H1 (cell line): ENCODE measurements around the gene NT5DC1. TPM values are rescaled to one million over a fixed set of nuclear protein-coding genes. Genes with fewer than 3 reads are reported as not detected.

Experiments used
- CTCF ChIA-PET: fragments of 300-600 bp; sonication (Branson Sonifier 250); formaldehyde crosslinking; loops from one replicate; lab custom pipeline; 2021; ENCODE audit not compliant: partially characterized antibody; lab: Charles Lee
- POLR2A ChIA-PET: fragments of 300-600 bp; sonication (Branson Sonifier 250); formaldehyde crosslinking; loops from one replicate; lab custom pipeline; 2021; ENCODE audit warnings: inconsistent platforms; ENCODE audit not compliant: partially characterized antibody; lab: Charles Lee
- DNase-seq, 2 experiments: peaks; one replicate each; pipeline versions ENCODE4 v3.0.0 to v3.0.0-alpha.2; 2010 to 2022; ENCODE audit warnings: low spot score in 2 of 2, low read depth in 1 of 2, mixed read lengths in 1 of 2
- FAIRE-seq: peaks from 2 replicates; lab custom pipeline; 2011; peaks lifted over from hg19 to GRCh38; lab: Jason Lieb, UNC
- H2AFZ ChIP-seq: 2 replicates; pipeline ENCODE4 v1.8.1; 2012; ENCODE audit warnings: low read length, inconsistent platforms
- H2AK5ac ChIP-seq: 2 replicates; pipeline ENCODE4 v1.6.1; 2013; ENCODE audit warnings: low read depth, low read length
- H2BK120ac ChIP-seq: replicated peaks from 2 replicates; pipeline ENCODE3; 2013; ENCODE audit warnings: low read depth, low read length, inconsistent platforms
- H2BK12ac ChIP-seq: 2 replicates; pipeline ENCODE4 v1.6.1; 2013; ENCODE audit warnings: low read depth, low read length
- H2BK15ac ChIP-seq: 2 replicates; pipeline ENCODE4 v1.6.1; 2013; ENCODE audit warnings: low read length
- H2BK20ac ChIP-seq: 2 replicates; pipeline ENCODE4 v1.6.1; 2013; ENCODE audit warnings: low read length
- H2BK5ac ChIP-seq: 2 replicates; pipeline ENCODE4 v1.6.1; 2013; ENCODE audit warnings: low read depth, low read length
- H3K14ac ChIP-seq: 2 replicates; pipeline ENCODE4 v1.6.1; 2013; ENCODE audit warnings: inconsistent platforms; ENCODE audit not compliant: insufficient read length
- H3K18ac ChIP-seq: 2 replicates; pipeline ENCODE4 v1.6.1; 2013; ENCODE audit warnings: low read length; ENCODE audit errors: extremely low read depth
- H3K23ac ChIP-seq: 2 replicates; pipeline ENCODE4 v1.6.1; 2013; ENCODE audit warnings: inconsistent platforms; ENCODE audit not compliant: insufficient read length
- H3K23me2 ChIP-seq: 2 replicates; pipeline ENCODE4 v1.6.1; 2013; ENCODE audit warnings: low read depth, low read length
- H3K27ac ChIP-seq: 2 replicates; pipeline ENCODE4 v1.6.1; 2011; ENCODE audit warnings: low read depth, low read length, inconsistent platforms
- H3K27me3 ChIP-seq, 4 experiments: replicated peaks in 1 of 4; 1 replicate in 1 of 4; 2 replicates in 3 of 4; pipeline versions ENCODE4 v1.6.1 to v1.8.1; 2011 to 2013; ENCODE audit warnings: low read length in 3 of 4, mild to moderate bottlenecking in 3 of 4, inconsistent platforms in 2 of 4, mixed read lengths in 2 of 4, moderate library complexity in 1 of 4; ENCODE audit not compliant: control insufficient read depth in 3 of 4, insufficient read depth in 3 of 4; ENCODE audit errors: extremely low read depth in 1 of 4
- H3K36me3 ChIP-seq, 4 experiments: 2 replicates each; pipeline versions ENCODE4 v1.6.1 to v1.8.1; 2011 to 2013; ENCODE audit warnings: mild to moderate bottlenecking in 4 of 4, low read length in 3 of 4, moderate library complexity in 2 of 4, control low read depth in 1 of 4, inconsistent platforms in 1 of 4; ENCODE audit not compliant: insufficient read depth in 4 of 4, control insufficient read depth in 2 of 4
- H3K4ac ChIP-seq: replicated peaks from 2 replicates; pipeline ENCODE3; 2013; ENCODE audit warnings: low read length, low read depth, mixed read lengths, inconsistent platforms; ENCODE audit not compliant: insufficient read length
- H3K4me1 ChIP-seq, 4 experiments: replicated peaks in 1 of 4; 1 replicate in 1 of 4; 2 replicates in 3 of 4; pipeline versions ENCODE4 v1.6.1 to v1.8.1; 2011 to 2013; ENCODE audit warnings: low read length in 3 of 4, inconsistent platforms in 2 of 4, mixed read lengths in 1 of 4; ENCODE audit not compliant: insufficient read depth in 4 of 4, control insufficient read depth in 3 of 4
- H3K4me2 ChIP-seq, 2 experiments: 2 replicates each; pipeline versions ENCODE4 v1.6.1 to v1.8.1; 2011 to 2013; ENCODE audit warnings: low read depth in 2 of 2, low read length in 2 of 2, control low read depth in 1 of 2, inconsistent platforms in 1 of 2, mild to moderate bottlenecking in 1 of 2; ENCODE audit not compliant: insufficient read depth in 1 of 2
- H3K4me3 ChIP-seq, 4 experiments: fragments of 200-600, 300-600 bp in 1 of 4; sonication (generic), shearing (Covaris generic), sonication (Bioruptor Twin) in 1 of 4; 2 replicates each; pipeline versions ENCODE4 v1.5.1 to v1.8.1; 2011 to 2016; ENCODE audit warnings: low read length in 4 of 4, low read depth in 3 of 4, control low read depth in 2 of 4, inconsistent platforms in 2 of 4, mild to moderate bottlenecking in 2 of 4, mixed read lengths in 1 of 4, moderate library complexity in 1 of 4; ENCODE audit not compliant: insufficient read depth in 2 of 4; ENCODE audit errors: extremely low read depth in 1 of 4
- H3K56ac ChIP-seq: replicated peaks from 2 replicates; pipeline ENCODE3; 2013; ENCODE audit warnings: low read depth, mild to moderate bottlenecking, mixed read lengths, low read length, inconsistent platforms; ENCODE audit not compliant: insufficient read length
- H3K79me1 ChIP-seq: 2 replicates; pipeline ENCODE4 v1.6.1; 2013; ENCODE audit warnings: low read depth, low read length, control low read depth
- H3K79me2 ChIP-seq, 2 experiments: 2 replicates each; pipeline versions ENCODE4 v1.6.1 to v1.8.1; 2012 to 2013; ENCODE audit warnings: low read length in 2 of 2, mild to moderate bottlenecking in 2 of 2, inconsistent platforms in 1 of 2; ENCODE audit not compliant: insufficient read depth in 2 of 2, control insufficient read depth in 1 of 2
- H3K9ac ChIP-seq, 4 experiments: replicated peaks in 1 of 4; 1 replicate in 1 of 4; 2 replicates in 3 of 4; pipeline versions ENCODE4 v1.6.1 to v1.8.1; 2011 to 2013; ENCODE audit warnings: low read depth in 3 of 4, low read length in 3 of 4, control low read depth in 2 of 4, mild to moderate bottlenecking in 2 of 4, moderate library complexity in 2 of 4, inconsistent platforms in 1 of 4; ENCODE audit errors: extremely low read depth in 1 of 4
- H3K9me3 ChIP-seq, 2 experiments: 2 replicates each; pipeline versions ENCODE4 v1.6.1 to v1.8.1; 2012 to 2013; ENCODE audit warnings: mild to moderate bottlenecking in 2 of 2, moderate library complexity in 2 of 2, control low read depth in 1 of 2, inconsistent platforms in 1 of 2, low read depth in 1 of 2, low read length in 1 of 2, mixed read lengths in 1 of 2; ENCODE audit not compliant: insufficient read depth in 2 of 2
- H4K20me1 ChIP-seq, 2 experiments: replicated peaks in 1 of 2; 2 replicates each; pipeline versions ENCODE3 to v1.8.1; 2011 to 2013; ENCODE audit warnings: inconsistent platforms in 2 of 2, low read length in 2 of 2, mild to moderate bottlenecking in 1 of 2; ENCODE audit not compliant: insufficient read depth in 2 of 2, control insufficient read depth in 1 of 2
- H4K5ac ChIP-seq: 2 replicates; pipeline ENCODE4 v1.6.1; 2013; ENCODE audit warnings: low read length, low read depth, mixed read lengths, inconsistent platforms; ENCODE audit not compliant: insufficient read length
- H4K8ac ChIP-seq: 2 replicates; pipeline ENCODE4 v1.8.0; 2013; ENCODE audit warnings: mild to moderate bottlenecking, moderate library complexity, low read length, inconsistent platforms; ENCODE audit not compliant: insufficient read depth; ENCODE audit errors: extremely low read depth
- H4K91ac ChIP-seq: replicated peaks from 2 replicates; pipeline ENCODE3; 2013; ENCODE audit warnings: low read length, mixed read lengths, inconsistent platforms; ENCODE audit not compliant: insufficient read length
- ASH2L ChIP-seq: fragments of 200-600, 300-600 bp; sonication (generic); IDR thresholded peaks from one replicate; pipeline ENCODE4 v1.7.1; 2017; ENCODE audit warnings: low read length
- CEBPB ChIP-seq: IDR thresholded peaks from 2 replicates; pipeline ENCODE4 v1.6.1; 2012; ENCODE audit warnings: low read depth, low read length
- CHD1 ChIP-seq: IDR thresholded peaks from 2 replicates; pipeline ENCODE4 v1.6.1; 2012; ENCODE audit warnings: low read depth, low read length, improper control_type of control experiment
- CHD2 ChIP-seq: IDR thresholded peaks from 2 replicates; pipeline ENCODE4 v1.6.1; 2012; ENCODE audit warnings: low read length, improper control_type of control experiment
- SIRT6 ChIP-seq: IDR thresholded peaks from one replicate; pipeline ENCODE4 v1.7.1; 2012; ENCODE audit warnings: low read length, inconsistent platforms
- WGBS, 2 experiments: shearing (Covaris generic) in 1 of 2; methylation state at CpG; one replicate each; pipeline versions ENCODE4 v1.1.6 to v1.1.7; 2013 to 2015; ENCODE audit warnings: low lambda C conversion rate in 2 of 2, mixed read lengths in 2 of 2, inconsistent platforms in 1 of 2, low coverage in 1 of 2, missing lambda C conversion rate in 1 of 2; ENCODE audit not compliant: insufficient replicate concordance in 2 of 2, insufficient coverage in 1 of 2, insufficient read length in 1 of 2; ENCODE audit errors: extremely low coverage in 1 of 2, missing lambda C conversion rate in 1 of 2; 5-methylcytosine and 5-hydroxymethylcytosine counted together
- polyA plus RNA-seq, 7 experiments: library from polyadenylated mRNA; depleted of rRNA in 3 of 7; stranded (reverse) in 5 of 7; unstranded in 2 of 7; fragments of >200 nt in 5 of 7; fragments of 200-250 nt in 2 of 7; gene quantifications; 1 replicate in 5 of 7; 2 replicates in 1 of 7; 4 replicates in 1 of 7; pipeline versions ENCODE4 v1.2.1 to v1.2.3, GENCODE V29; 2011 to 2013; ENCODE audit warnings: missing spikeins in 2 of 7, mixed read lengths in 2 of 7
- total RNA-seq: library from RNA; stranded (reverse); fragmentation: NEBNext Ultra II Directional; extraction: Animal tissue kit (Norgen Biotek cat#: 25700); gene quantifications from 2 replicates; pipeline ENCODE4 v1.2.1, GENCODE V29; 2021

Gene NT5DC1
- total and polyA plus RNA-seq, 2 of the 8 experiments (the other 6 are each of a cell fraction or from before 2014, with no cell fraction given): 25.3 to 72.7 TPM

GRCh38 chr6:116258520-116258919 is 157.9 kb downstream of the NT5DC1 start:
- FAIRE-seq (no peak), DNase-seq (no peak)
- TF ChIP-seq CHD2: no peak
- TF ChIP-seq ASH2L: no peak
- TF ChIP-seq SIRT6: no peak
- TF ChIP-seq CEBPB: no peak
- TF ChIP-seq CHD1: no peak
- Histone ChIP-seq H3K79me2 (peaks cover 0 to 7% of the 10 kb centered on the region in 2 experiments; a peak in 1 of 4 replicates), H3K14ac (no peak overlapping the region), H4K91ac (no peak overlapping the region), H3K56ac (no peak overlapping the region), H2BK20ac (no peak overlapping the region), H3K9ac (no peak overlapping the region), H2AFZ (no peak overlapping the region), H2BK15ac (no peak overlapping the region), H3K23me2 (peaks cover 3% of the 10 kb centered on the region; the same call in 1 of the 2 replicates), H3K9me3 (no peaks in the 10 kb centered on the region), H2BK5ac (no peak overlapping the region), H3K27me3 (no peaks in the 10 kb centered on the region), H3K23ac (no peak overlapping the region), H3K27ac (no peak overlapping the region), H4K8ac (no peak overlapping the region), H3K4ac (no peak overlapping the region), H3K18ac (no peak overlapping the region), H2BK120ac (no peak overlapping the region), H4K5ac (no peak overlapping the region), H3K36me3 (no peaks in the 10 kb centered on the region; a peak in 1 of 8 replicates), H4K20me1 (peaks cover 0 to 1% of the 10 kb centered on the region in 2 experiments), H2AK5ac (no peak overlapping the region), H3K79me1 (no peaks in the 10 kb centered on the region), H2BK12ac (no peak overlapping the region), H3K4me3 (no peak overlapping the region), H3K4me1 (peaks cover 0 to 3% (median under 1%) of the 10 kb centered on the region in 4 experiments; a peak in 2 of 7 replicates), H3K4me2 (no peak overlapping the region)
- POLR2A ChIA-PET: interaction anchor here (1.0 to 2.7 kb wide), 3 partner anchors 10 to 357 kb away, joined by 5 to 10 read pairs (median 5); partner anchors contain the start of genes RSPH4A and TSPYL1
- 94% methylated on average over 18 of the region's 18 CpGs; no CpG with 5 or more reads in 1 of the 2 experiments for WGBS, 2 experiments
- CTCF ChIA-PET: interaction anchor here (0.6 to 3.4 kb wide), 6 partner anchors 8 to 305 kb away, joined by 3 to 40 read pairs (median 4); no protein-coding TSS in a partner anchor
